Measurements from ENCODE around the gene TRAPPC2L.

DNA sequence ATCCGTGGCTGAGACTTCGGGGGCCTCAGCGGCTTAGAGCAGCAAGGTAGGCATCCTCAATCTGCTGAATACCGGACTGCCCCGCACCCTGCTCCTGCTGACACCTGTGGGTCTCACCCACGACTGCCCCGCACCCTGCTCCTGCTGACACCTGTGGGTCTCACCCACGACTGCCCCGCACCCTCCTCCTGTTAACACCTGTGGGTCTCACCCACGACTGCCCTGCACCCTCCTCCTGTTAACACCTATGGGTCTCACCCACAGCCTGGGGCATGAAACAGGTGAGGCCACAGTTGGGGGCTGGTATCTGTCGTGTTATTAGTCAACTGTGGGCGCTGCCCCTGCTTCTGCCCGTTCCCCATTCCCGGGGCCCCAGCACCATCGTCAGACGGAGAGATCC, 45.8 kb downstream of the TRAPPC2L start:
- TF ChIP-seq CTCF (conservative IDR thresholded peaks at IDR 0.05), result no peak
- no peak for TF ChIP-seq ZFX (IDR thresholded peaks at IDR 0.05)

All from C4-2B (cell line).